ENCODE measurements around the gene BBLN. TPM values are rescaled to one million over a fixed set of nuclear protein-coding genes. Genes with fewer than 3 reads are reported as not detected.
A peak's percentile ranks its signal among the peaks of the same experiment; 100 is the strongest.

Gene BBLN
- total RNA-seq, 1 donor from 2014 or later: 39.0 TPM

DNA sequence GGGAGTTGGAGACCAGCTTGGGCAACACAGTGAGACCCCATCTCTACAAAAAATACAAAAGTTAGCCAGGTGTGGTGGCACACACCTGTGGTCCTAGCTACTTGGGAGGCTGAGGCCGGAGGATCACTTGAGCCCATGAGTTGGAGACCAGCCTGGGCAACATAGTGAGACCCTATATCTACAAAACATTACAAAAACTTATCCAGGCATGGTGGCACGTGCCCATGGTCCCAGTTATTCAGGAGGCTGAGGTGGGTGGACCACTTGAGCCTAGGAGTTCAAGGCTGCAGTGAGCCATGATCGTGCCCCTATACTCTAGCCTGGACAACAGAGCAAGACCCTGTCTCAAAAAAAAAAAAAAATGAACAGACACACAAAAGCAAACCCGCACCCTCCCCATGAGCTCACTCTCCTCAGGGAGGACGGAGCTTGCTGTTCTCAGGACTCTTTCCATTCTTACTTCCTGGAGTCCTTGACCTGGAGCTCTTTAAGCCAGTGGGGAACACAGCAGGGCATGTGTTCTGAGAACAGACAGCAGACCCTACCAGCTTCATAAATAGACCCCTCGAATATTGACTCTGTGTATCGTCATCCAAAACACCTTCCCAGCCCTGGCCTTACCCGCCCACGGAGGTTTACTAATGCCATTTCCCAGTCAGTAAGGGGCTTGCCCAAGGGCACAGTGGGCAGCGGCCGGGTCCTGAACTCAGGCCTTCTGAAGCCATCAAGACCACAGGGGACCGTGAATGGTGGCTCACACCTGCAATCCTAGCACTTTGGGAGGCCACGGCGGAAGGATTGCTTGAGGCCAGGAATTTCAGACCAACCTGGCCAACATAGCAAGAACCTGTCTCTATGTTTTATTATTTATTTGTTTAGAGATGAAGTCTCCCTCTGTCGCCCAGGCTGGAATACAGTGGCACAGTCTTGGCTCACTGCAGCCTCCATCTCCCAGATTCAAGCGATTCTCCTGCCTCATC is 43.7 kb upstream of the BBLN start:
- ATAC-seq (no peak), DNase-seq (peak; percentile 62)
- TF ChIP-seq, protein P1, sequence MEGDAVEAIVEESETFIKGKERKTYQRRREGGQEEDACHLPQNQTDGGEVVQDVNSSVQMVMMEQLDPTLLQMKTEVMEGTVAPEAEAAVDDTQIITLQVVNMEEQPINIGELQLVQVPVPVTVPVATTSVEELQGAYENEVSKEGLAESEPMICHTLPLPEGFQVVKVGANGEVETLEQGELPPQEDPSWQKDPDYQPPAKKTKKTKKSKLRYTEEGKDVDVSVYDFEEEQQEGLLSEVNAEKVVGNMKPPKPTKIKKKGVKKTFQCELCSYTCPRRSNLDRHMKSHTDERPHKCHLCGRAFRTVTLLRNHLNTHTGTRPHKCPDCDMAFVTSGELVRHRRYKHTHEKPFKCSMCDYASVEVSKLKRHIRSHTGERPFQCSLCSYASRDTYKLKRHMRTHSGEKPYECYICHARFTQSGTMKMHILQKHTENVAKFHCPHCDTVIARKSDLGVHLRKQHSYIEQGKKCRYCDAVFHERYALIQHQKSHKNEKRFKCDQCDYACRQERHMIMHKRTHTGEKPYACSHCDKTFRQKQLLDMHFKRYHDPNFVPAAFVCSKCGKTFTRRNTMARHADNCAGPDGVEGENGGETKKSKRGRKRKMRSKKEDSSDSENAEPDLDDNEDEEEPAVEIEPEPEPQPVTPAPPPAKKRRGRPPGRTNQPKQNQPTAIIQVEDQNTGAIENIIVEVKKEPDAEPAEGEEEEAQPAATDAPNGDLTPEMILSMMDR (IDR thresholded peaks at IDR 0.05): no peak
- H3K9me3 ChIP-seq: no peaks in the 10 kb centered on the region
- H3K4me1 ChIP-seq: peaks cover 11% of the 10 kb centered on the region
- H3K4me3 ChIP-seq: no peak overlapping the region
- peaks cover 10% of the 10 kb centered on the region for H3K36me3 ChIP-seq
- intact Hi-C loops (cut with DNase I): loop anchor here (10.0 kb wide), 1 partner anchor 172 kb away; no protein-coding TSS in a partner anchor
- H3K27ac ChIP-seq: no peak overlapping the region
- no peaks in the 10 kb centered on the region for H3K27me3 ChIP-seq

DNA sequence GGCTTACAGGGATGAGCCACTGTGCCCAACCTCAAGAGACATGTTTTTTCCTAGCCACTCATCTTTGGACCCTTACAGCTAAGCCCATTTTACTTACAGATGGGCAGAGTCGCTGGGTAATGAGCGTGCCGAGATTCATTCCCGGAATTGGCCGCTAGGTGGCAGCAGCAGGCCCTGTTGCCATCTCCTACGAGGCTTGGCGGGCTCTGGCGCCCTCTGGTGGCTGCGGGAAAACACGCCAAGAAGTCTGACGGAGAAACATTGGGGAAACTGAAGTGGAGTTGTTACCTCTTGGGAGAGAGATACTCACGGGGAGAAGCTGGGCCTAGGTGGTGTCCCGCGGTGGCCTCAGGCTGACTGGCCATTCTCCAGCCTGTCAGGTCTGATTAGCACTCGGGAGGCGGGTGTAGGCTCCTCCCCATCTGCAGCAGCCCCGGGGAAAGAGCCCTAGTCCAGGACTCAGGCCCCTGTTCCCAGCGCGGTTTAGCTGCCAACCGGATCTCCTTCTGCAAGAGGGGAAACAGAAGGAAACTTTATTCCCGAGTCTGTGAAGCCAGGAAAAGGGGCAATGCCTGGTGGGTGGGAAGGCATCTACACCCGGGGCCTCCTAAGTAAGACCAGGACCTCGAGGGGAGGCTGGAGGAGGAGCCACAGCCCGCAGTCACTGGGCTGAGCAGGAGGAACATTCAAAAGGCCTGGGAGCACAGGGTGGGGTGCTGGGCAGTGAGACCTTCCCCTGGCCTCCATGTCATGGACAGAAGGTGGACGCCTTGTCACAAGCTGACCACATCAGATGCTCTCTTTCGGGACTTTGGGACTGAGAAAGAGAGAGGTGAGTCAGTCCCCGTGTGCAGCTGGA is 42.2 kb upstream of the BBLN start:
- intact Hi-C loops (cut with DNase I): loop anchor here (10.0 kb wide), 1 partner anchor 173 kb away; no protein-coding TSS in a partner anchor
- H3K36me3 ChIP-seq: peaks cover 24% of the 10 kb centered on the region
- TF ChIP-seq, protein P1 (IDR thresholded peaks at IDR 0.05): peak; percentile 100
- no peaks in the 10 kb centered on the region for H3K9me3 ChIP-seq
- no peaks in the 10 kb centered on the region for H3K27me3 ChIP-seq
- DNase-seq: peak; percentile 96
- peaks cover 11% of the 10 kb centered on the region for H3K4me1 ChIP-seq
- H3K27ac ChIP-seq: no peak overlapping the region
- no peak overlapping the region for H3K4me3 ChIP-seq
- peak; percentile 92 for ATAC-seq

DNA sequence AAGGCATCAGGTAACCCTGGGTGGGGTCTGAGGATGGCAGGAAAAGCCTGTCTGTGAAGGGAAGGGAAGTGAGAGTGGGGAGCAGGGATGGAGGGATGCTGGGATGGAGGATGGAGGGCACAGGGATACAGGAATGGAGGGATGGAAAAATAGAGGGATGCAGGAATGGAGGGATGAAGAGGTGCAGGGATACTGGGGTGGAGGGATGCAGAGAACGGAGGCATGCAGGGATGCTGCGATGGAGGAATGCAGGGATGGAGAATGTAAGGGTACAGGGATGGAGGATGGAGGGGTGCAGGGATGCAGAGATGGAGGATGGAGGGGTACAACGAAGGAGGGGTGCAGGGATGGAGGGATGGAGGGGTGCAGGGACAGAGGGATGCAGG is 41.6 kb upstream of the BBLN start:
- ATAC-seq: no peak
- no peaks in the 10 kb centered on the region for H3K27me3 ChIP-seq
- H3K9me3 ChIP-seq: no peaks in the 10 kb centered on the region
- TF ChIP-seq, protein P1 (IDR thresholded peaks at IDR 0.05): no peak
- no peak overlapping the region for H3K27ac ChIP-seq
- peaks cover 28% of the 10 kb centered on the region for H3K36me3 ChIP-seq
- intact Hi-C loops (cut with DNase I): loop anchor here (10.0 kb wide), 1 partner anchor 174 kb away; no protein-coding TSS in a partner anchor
- H3K4me1 ChIP-seq: peaks cover 11% of the 10 kb centered on the region
- DNase-seq: no peak
- no peak overlapping the region for H3K4me3 ChIP-seq

DNA sequence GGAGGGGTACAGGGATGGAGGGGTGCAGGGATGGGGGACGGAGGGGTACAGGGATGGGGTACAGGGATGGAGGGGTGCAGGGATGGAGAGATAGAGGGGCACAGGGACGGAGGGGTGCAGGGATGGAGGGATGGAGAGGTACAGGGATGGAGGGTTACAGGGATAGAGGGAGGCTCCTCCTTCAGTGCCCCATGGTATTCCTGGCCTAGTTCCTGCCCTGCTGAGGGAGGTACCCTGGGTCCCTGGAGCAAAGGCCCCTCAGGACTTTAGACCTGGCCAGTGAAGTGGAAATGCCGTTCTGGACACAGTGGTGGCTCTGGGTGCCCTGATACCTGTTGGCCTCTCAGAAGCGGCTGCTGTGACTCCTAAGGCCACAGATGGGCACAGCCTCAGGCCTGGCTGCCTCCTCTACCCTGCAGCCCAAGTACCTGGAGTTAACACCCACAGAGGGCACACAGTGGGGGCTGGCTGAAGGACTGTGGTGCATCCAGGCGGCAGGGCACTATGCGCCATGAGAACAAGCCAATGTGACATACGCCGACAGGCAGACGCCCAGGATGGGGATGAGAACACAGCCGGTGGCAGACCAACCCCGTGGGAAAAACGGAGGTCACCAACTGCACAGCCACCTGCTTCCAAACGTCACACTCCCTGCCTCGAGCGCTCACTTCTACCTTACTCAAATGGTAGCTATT is 40.9 kb upstream of the BBLN start:
- ATAC-seq (no peak), DNase-seq (no peak)
- Histone ChIP-seq H3K9me3 (no peaks in the 10 kb centered on the region), H3K27ac (no peak overlapping the region), H3K4me3 (no peak overlapping the region), H3K27me3 (no peaks in the 10 kb centered on the region), H3K36me3 (peaks cover 34% of the 10 kb centered on the region), H3K4me1 (peaks cover 11% of the 10 kb centered on the region)
- intact Hi-C loops (cut with DNase I): loop anchor here (10.0 kb wide), 1 partner anchor 174 kb away; no protein-coding TSS in a partner anchor
- TF ChIP-seq, protein P1 (IDR thresholded peaks at IDR 0.05): no peak
